H1 (cell line): ENCODE measurements around the gene MRAP.

Experiments used
- ATF2 ChIP-seq: IDR thresholded peaks from 2 replicates; pipeline ENCODE4 v1.6.1; 2012; ENCODE audit warnings: low read length, inconsistent platforms
- EP300 ChIP-seq, 2 experiments: IDR thresholded peaks; 1 replicate in 1 of 2; 2 replicates in 1 of 2; pipeline ENCODE4 v1.6.1; 2011 to 2012; ENCODE audit warnings: low read depth in 2 of 2, low read length in 2 of 2, mild to moderate bottlenecking in 2 of 2, borderline replicate concordance in 1 of 2, inconsistent platforms in 1 of 2, moderate library complexity in 1 of 2
- FOSL1 ChIP-seq: IDR thresholded peaks from 2 replicates; pipeline ENCODE4 v1.6.1; 2011; ENCODE audit warnings: mild to moderate bottlenecking, low read depth, low read length, moderate library complexity; ENCODE audit not compliant: insufficient read depth
- PHF8 ChIP-seq: fragments of 200-600 bp; sonication (generic); conservative IDR thresholded peaks from 2 replicates; pipeline ENCODE4 v1.7.1; 2012; ENCODE audit warnings: low read depth, mild to moderate bottlenecking, inconsistent platforms, low read length, moderate library complexity
- POLR2A ChIP-seq, 2 experiments: IDR thresholded peaks; 1 replicate in 1 of 2; 2 replicates in 1 of 2; pipeline ENCODE4 v1.6.1; 2011; ENCODE audit warnings: low read depth in 2 of 2, low read length in 2 of 2, mild to moderate bottlenecking in 2 of 2; ENCODE audit errors: control extremely low read depth in 1 of 2
- RNF2 ChIP-seq: fragments of 200-900, 300-1000 bp; sonication (generic); IDR thresholded peaks from 2 replicates; pipeline ENCODE4 v1.7.1; 2016; ENCODE audit warnings: borderline replicate concordance, low read depth, mild to moderate bottlenecking, antibody characterized with exemption, low read length; ENCODE audit not compliant: poor library complexity, severe bottlenecking; ENCODE audit errors: missing control alignments
- SIX5 ChIP-seq: IDR thresholded peaks from 2 replicates; pipeline ENCODE4 v1.6.1; 2011; ENCODE audit warnings: mild to moderate bottlenecking, low read depth, low read length
- TAF1 ChIP-seq: IDR thresholded peaks from 2 replicates; pipeline ENCODE4 v1.6.1; 2011; ENCODE audit warnings: mild to moderate bottlenecking, low read depth, low read length
- TF ChIP-seq, protein P1 (sequence below), 3 experiments: IDR thresholded peaks; 1 replicate in 2 of 3; 2 replicates in 1 of 3; pipeline versions ENCODE4 v1.5.1 to v1.6.1; 2011; ENCODE audit warnings: low read length in 3 of 3, mild to moderate bottlenecking in 3 of 3, inconsistent platforms in 2 of 3, low read depth in 1 of 3, moderate library complexity in 1 of 3; ENCODE audit not compliant: insufficient read depth in 1 of 3; ENCODE audit errors: control extremely low read depth in 1 of 3
- TF ChIP-seq, protein P2 (sequence below): IDR thresholded peaks from 2 replicates; pipeline ENCODE4 v1.6.1; 2012; ENCODE audit warnings: inconsistent platforms

DNA sequence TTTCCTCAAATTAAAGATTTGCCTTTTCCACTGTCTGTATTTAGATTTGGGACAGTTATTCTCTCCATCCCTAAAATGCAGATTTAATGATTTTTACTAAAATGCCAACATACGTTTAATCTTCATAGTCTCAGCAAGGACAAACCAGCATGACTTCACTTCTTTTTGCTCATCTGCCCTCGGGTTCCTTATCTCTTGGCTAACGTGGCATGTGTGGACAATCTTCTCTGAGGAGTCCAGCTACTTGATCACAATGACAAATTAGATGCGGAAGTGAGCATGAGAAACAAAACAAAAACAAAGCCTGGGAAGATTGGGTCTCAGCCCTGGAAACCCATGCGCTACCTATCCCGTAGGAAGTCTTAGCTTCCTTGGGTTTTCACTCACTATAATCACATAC lies 1.0 kb downstream of the MRAP start:
- no peak for TF ChIP-seq FOSL1
- TF ChIP-seq, protein P1, sequence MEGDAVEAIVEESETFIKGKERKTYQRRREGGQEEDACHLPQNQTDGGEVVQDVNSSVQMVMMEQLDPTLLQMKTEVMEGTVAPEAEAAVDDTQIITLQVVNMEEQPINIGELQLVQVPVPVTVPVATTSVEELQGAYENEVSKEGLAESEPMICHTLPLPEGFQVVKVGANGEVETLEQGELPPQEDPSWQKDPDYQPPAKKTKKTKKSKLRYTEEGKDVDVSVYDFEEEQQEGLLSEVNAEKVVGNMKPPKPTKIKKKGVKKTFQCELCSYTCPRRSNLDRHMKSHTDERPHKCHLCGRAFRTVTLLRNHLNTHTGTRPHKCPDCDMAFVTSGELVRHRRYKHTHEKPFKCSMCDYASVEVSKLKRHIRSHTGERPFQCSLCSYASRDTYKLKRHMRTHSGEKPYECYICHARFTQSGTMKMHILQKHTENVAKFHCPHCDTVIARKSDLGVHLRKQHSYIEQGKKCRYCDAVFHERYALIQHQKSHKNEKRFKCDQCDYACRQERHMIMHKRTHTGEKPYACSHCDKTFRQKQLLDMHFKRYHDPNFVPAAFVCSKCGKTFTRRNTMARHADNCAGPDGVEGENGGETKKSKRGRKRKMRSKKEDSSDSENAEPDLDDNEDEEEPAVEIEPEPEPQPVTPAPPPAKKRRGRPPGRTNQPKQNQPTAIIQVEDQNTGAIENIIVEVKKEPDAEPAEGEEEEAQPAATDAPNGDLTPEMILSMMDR (IDR thresholded peaks at IDR 0.05; ENCODE audit: control extremely low read depth in 1 of 3, insufficient read depth in 1 of 3, low read depth in 1 of 3, low read length in 3 of 3) = no peak
- TF ChIP-seq PHF8 = no peak
- no peak for TF ChIP-seq TAF1
- TF ChIP-seq SIX5 = no peak
- TF ChIP-seq RNF2 = no peak
- no peak for TF ChIP-seq EP300 (IDR thresholded peaks at IDR 0.05; ENCODE audit: borderline replicate concordance in 1 of 2, low read depth in 2 of 2, low read length in 2 of 2)
- TF ChIP-seq, protein P2, sequence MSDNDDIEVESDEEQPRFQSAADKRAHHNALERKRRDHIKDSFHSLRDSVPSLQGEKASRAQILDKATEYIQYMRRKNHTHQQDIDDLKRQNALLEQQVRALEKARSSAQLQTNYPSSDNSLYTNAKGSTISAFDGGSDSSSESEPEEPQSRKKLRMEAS = no peak
- no peak for TF ChIP-seq ATF2
- TF ChIP-seq POLR2A (IDR thresholded peaks at IDR 0.05; ENCODE audit: control extremely low read depth in 1 of 2, low read depth in 2 of 2, low read length in 2 of 2) = no peak
